Type B pancreatic cell (in vitro differentiated cells): ENCODE data around the gene S100A12. TPM values are rescaled to one million over a fixed set of nuclear protein-coding genes. Genes with fewer than 3 reads are reported as not detected.

Experiments
- DNase-seq: peaks from one replicate; pipeline ENCODE4 v3.0.0; 2021; ENCODE audit warnings: mixed read lengths; ENCODE audit not compliant: unreplicated experiment; ENCODE audit errors: extremely low spot score
- H3K27ac Mint-ChIP-seq: 2 replicates; pipeline ENCODE4 v1.8.0; 2021; ENCODE audit warnings: mild to moderate bottlenecking, mixed read lengths
- H3K27me3 Mint-ChIP-seq: 2 replicates; pipeline ENCODE4 v1.8.0; 2021; ENCODE audit warnings: mixed read lengths
- H3K36me3 Mint-ChIP-seq: 2 replicates; pipeline ENCODE4 v1.8.0; 2021; ENCODE audit warnings: mixed read lengths
- H3K4me1 Mint-ChIP-seq: one replicate; pipeline ENCODE4 v1.8.0; 2021; ENCODE audit warnings: mixed read lengths; ENCODE audit not compliant: unreplicated experiment
- H3K4me3 Mint-ChIP-seq: 2 replicates; pipeline ENCODE4 v1.8.0; 2021; ENCODE audit warnings: mild to moderate bottlenecking, mixed read lengths
- H3K9me3 Mint-ChIP-seq: 2 replicates; pipeline ENCODE4 v1.8.0; 2021; ENCODE audit warnings: mixed read lengths
- CTCF ChIP-seq: fragments of 200-600 bp; sonication (generic); conservative IDR thresholded peaks from 2 replicates; pipeline ENCODE4 v1.5.0; 2021; ENCODE audit warnings: antibody characterized with exemption, mild to moderate bottlenecking
- total RNA-seq: library from RNA; stranded (reverse); gene quantifications from 2 replicates; pipeline ENCODE4 v1.2.1, GENCODE V29; 2021; ENCODE audit warnings: low replicate concordance

The S100A12 gene
- total RNA-seq, 1 donor from 2014 or later: not detected

- H3K36me3 Mint-ChIP-seq: peaks cover 4% of the 10 kb centered on the region
- TF ChIP-seq CTCF: no peak
- H3K4me1 Mint-ChIP-seq: peaks cover 3% of the 10 kb centered on the region
- H3K4me3 Mint-ChIP-seq: peak overlapping the region; percentile 69
- peak; percentile 69 for DNase-seq
- H3K9me3 Mint-ChIP-seq: no peaks in the 10 kb centered on the region
- H3K27me3 Mint-ChIP-seq: no peaks in the 10 kb centered on the region
- H3K27ac Mint-ChIP-seq: peak overlapping the region; percentile 92
Observed at GRCh38 chr1:153357076-153357852, 18.2 kb downstream of the S100A12 start.

- Mint-ChIP-seq H3K36me3 (peaks cover 4% of the 10 kb centered on the region), H3K4me1 (peaks cover 3% of the 10 kb centered on the region), H3K9me3 (no peaks in the 10 kb centered on the region), H3K27me3 (no peaks in the 10 kb centered on the region), H3K4me3 (peak overlapping the region; percentile 14), H3K27ac (peak overlapping the region; percentile 92)
- DNase-seq: peak; percentile 55
- no peak for TF ChIP-seq CTCF
Observed at GRCh38 chr1:153356392-153357075, 18.9 kb downstream of the S100A12 start.

- no peaks in the 10 kb centered on the region for H3K9me3 Mint-ChIP-seq
- peak; percentile 67 for DNase-seq
- H3K27ac Mint-ChIP-seq: no peak overlapping the region
- no peak overlapping the region for H3K4me3 Mint-ChIP-seq
- H3K36me3 Mint-ChIP-seq: no peaks in the 10 kb centered on the region
- peaks cover 3% of the 10 kb centered on the region for H3K4me1 Mint-ChIP-seq
- no peaks in the 10 kb centered on the region for H3K27me3 Mint-ChIP-seq
- TF ChIP-seq CTCF: peak; percentile 62
Observed at GRCh38 chr1:153355445-153356071, 19.9 kb downstream of the S100A12 start.

GRCh38 chr1:153354515-153355193, 20.8 kb downstream of the S100A12 start:
- no peak overlapping the region for H3K4me3 Mint-ChIP-seq
- H3K27ac Mint-ChIP-seq: no peak overlapping the region
- TF ChIP-seq CTCF: no peak
- no peaks in the 10 kb centered on the region for H3K36me3 Mint-ChIP-seq
- peaks cover 5% of the 10 kb centered on the region for H3K27me3 Mint-ChIP-seq
- no peaks in the 10 kb centered on the region for H3K9me3 Mint-ChIP-seq
- peak; percentile 52 for DNase-seq
- peaks cover 3% of the 10 kb centered on the region for H3K4me1 Mint-ChIP-seq

GRCh38 chr1:153353226-153353947, 22.0 kb downstream of the S100A12 start:
- Mint-ChIP-seq H3K4me3 (no peak overlapping the region), H3K27ac (peak overlapping the region; percentile 14), H3K9me3 (no peaks in the 10 kb centered on the region), H3K4me1 (peaks cover 3% of the 10 kb centered on the region), H3K36me3 (no peaks in the 10 kb centered on the region), H3K27me3 (peaks cover 14% of the 10 kb centered on the region)
- peak; percentile 58 for TF ChIP-seq CTCF
- DNase-seq: peak; percentile 42
